ENCODE measurements around the gene LDLRAD4.

Gene LDLRAD4

GRCh38 chr18:13550418-13551304 is 332.1 kb downstream of the LDLRAD4 start:
- no peak for DNase-seq (ENCODE audit: low read depth in 2 of 2)

DNA sequence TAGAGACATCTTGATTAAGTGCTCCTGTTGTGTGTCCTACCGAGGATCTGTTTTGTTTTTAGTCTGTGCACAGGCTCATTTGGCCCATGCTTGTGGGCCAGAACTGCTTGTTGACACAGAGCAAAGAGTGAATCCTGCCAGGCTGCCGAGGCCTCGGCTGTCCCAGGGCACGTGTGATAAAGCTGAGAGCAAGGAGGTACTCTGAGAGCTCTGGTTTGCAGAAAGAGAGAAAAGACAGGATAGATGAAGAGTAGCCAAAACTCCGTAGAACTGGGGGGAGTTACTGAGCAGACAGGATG is 332.7 kb downstream of the LDLRAD4 start:
- DNase-seq (ENCODE audit: low read depth in 2 of 2), result no peak

- DNase-seq (ENCODE audit: low read depth in 2 of 2), result no peak
Measured at GRCh38 chr18:13551841-13552733, 333.5 kb downstream of the LDLRAD4 start.

DNA sequence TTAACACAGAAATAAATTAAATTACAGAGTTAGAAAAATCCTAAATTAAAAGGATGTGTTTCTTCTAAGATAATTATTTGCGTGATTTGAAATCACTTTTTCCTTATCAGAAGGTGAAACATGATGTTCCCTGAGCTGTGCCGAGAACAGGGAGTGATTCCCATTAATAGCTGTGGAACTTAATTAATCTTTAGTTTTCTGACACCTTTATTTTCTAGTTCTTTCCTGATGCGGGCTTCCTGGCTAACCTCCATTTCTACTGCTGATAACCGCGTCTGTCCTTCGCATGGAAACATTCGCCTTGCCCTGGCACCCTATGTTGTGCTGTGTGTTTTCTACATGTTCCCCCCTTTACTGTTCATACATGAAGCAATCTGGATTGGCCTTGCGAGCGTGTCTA is 334.9 kb downstream of the LDLRAD4 start:
- DNase-seq (ENCODE audit: low read depth in 2 of 2), result no peak

DNA sequence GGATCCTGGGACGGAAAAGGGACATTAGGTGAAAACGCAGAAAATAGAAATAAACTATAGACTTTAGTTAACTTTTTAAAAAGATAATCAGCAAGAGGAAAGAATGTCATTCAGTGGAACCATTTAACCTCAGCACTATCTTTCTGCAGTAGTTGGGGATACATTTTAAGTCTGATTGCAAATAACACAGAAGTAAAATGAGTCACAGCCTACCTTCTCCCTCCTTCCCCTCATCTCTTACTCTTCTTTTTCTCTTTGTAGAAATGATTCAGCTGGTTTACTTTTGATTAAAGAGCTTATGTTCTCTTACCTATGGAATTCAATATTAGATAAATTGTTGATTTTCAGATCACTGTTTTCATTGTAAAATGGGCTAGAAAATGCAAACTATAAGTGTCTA is 336.6 kb downstream of the LDLRAD4 start:
- no peak for DNase-seq (ENCODE audit: low read depth in 2 of 2)

GRCh38 chr18:13555865-13556264 is 337.3 kb downstream of the LDLRAD4 start:
- DNase-seq (ENCODE audit: low read depth in 2 of 2), result no peak

DNA sequence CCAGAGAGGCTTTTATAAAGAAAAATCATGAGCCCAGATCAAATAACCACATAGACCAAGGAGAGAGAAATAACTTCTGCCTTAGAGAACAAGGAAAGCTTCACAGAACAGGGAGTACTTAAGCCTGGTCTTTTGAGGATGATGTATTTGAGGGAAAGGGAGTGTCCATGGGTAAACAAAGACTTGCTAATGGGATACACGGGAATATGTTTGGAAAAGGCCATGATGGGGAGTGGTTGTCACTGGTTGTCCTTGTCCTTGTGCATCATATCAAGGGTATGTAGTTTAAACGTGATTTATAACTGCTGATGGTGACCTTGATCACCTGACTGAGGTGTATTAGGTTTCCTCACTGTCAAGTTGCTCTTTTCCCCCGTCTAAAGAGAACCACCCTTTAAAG is 337.9 kb downstream of the LDLRAD4 start:
- no peak for DNase-seq (ENCODE audit: low read depth in 2 of 2)

GRCh38 chr18:13558124-13558523 is 339.6 kb downstream of the LDLRAD4 start:
- DNase-seq (ENCODE audit: low read depth in 2 of 2), result no peak

- no peak for DNase-seq (ENCODE audit: low read depth in 2 of 2)
Measured at GRCh38 chr18:13558790-13559189, 340.2 kb downstream of the LDLRAD4 start.

GRCh38 chr18:13559754-13560153 is 341.2 kb downstream of the LDLRAD4 start:
- no peak for DNase-seq (ENCODE audit: low read depth in 2 of 2)

- no peak for DNase-seq (ENCODE audit: low read depth in 2 of 2)
Measured at GRCh38 chr18:13560306-13560705, 341.7 kb downstream of the LDLRAD4 start.

DNA sequence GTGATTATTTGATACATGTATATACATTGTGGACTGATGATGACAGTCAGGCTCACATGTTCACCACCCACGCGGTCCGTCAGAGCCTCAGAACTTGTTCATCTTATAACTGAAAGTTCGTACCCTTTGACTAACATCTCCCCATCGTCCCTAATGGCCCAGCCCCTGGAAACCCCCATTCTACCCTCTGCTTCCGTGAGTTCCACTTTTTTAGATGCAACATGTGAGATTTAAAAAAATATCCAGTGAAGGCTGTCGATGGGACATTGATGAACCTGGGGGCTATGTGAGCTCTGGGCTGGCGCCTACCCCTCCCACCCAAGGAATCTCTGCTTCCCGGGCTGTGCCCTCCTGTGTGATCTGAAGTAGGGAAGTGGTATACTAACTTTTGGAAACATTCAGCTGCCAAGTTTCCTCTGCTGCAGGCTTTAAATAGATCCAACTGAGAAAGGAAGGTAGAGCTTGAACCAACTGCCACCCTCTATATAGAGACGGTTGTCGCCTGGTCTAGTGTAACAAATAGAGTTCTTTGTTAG is 344.0 kb downstream of the LDLRAD4 start:
- no peak for DNase-seq (ENCODE audit: low read depth in 2 of 2)

DNA sequence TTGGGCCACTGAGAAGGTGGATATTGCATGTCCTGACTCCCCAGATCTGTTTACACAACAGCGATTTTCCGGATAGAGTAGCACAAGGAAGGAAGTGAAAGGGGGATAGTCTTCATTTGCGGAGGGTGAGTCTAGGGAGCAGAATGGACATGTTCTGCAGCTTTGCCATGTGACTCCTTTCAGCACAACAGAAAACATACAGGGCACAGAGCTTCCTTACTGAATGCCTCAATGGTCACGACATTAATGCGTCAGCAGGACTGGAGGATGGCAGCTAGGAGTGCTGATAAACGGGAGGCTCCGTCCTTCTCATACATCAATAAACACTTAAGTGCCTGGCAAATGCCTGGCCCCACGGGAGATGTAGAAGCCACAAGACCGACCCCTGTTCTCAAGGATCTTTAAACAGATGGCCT is 344.8 kb downstream of the LDLRAD4 start:
- no peak for DNase-seq (ENCODE audit: low read depth in 2 of 2)

- DNase-seq (ENCODE audit: low read depth in 2 of 2), result no peak
Measured at GRCh38 chr18:13564579-13564978, 346.0 kb downstream of the LDLRAD4 start.

- DNase-seq (ENCODE audit: low read depth in 2 of 2), result no peak
Measured at GRCh38 chr18:13565228-13565627, 346.7 kb downstream of the LDLRAD4 start.

DNA sequence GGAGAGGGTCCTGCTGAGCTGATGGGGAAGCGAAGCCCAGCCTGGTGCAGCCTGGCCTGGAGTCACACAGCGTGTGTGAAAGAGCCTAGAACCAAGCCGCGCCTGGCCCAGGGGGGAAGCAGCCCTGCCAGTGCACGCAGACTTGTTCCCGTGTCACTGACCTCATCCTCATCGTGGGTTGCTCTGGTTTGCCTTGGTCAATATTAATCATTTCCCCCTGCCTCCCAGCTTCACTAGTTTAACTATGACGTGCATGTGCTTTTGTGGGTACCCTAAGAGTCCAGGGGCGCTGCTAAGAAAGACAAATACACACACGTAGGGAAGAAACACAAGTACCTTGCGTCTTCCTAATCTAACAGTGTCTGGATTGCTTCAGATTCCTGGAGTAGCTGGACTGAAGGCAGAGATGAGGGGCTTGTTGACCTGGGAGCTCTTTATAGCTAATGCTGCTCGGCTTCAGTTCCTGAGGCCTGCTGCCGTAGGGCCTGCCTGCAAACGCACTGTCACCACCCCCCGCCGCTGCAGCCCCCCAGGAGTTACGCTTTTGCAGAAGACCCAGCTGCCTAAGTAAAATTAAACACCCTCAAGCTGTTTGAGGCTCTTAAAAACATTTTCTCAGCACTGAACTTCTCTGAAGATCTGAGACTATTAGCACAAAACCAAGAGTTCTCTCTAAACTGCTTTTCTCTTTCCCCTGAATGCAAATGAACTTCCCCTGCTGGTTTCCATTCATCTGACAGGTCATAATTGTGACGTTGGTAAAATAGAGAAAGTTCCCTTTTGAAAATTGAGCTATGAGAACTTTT is 348.6 kb downstream of the LDLRAD4 start:
- DNase-seq (ENCODE audit: low read depth in 2 of 2), result no peak

DNA sequence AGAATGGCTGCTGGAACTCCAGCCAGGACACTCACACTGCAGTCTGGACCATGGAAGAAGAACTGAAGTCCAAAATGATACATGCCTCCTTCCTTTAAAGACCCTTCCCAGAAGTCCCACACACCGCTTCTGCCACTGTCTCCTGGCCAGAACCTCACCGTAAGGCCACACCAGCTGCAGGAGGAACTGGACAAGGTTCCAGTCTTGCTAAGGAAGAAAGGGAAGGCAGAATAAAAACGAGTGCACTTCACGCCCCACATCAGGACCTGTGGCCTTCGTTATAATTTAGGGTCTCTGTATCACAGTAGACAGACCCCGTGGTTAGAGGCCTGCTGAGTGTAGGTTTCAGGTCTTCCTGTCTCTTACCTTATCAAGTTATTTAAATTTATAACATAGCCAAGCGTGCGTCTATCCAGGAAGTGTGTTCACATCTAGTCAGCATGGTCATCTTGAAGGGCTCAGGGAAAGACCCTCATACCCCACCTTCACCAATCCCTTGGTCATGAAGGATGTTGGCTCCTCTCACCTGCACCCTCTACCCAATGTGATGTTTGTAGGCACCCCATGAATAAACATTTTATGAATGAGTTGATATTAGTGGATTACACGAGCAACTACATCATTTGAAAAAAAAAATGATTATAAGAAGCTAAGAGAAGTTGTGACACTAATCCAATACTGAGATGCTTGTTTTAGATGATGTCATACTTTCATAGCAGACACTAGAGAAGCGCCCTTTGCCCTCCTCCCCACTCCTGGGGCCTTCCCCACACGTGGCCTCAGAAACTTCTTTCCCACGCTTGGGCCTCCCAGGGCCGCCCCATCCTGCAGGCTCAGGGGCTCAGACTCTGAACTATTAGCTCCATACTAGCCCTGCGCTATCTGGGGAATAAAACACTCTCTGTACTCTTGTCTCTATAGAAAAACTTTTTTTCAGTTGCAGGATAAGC is 350.2 kb downstream of the LDLRAD4 start:
- no peak for DNase-seq (ENCODE audit: low read depth in 2 of 2)

DNA sequence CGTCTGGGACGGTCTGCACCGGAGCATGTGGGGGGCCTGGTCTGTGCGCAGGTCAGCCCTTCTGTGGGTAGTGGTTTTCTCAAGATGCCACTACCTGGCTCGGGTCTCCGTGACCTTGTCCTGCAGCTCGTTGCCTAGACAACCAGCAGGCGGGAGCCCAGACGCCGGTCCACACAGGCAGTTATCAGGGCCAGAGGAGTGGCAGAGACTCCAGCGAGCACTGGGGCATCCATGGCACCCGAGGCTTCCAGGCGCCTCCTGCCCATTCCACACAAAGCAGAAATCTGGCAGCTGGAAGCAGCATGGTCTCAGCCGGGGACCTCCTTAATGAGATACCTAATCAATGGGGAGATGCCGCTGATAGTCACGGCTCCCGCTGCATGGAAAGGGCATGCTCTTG is 351.7 kb downstream of the LDLRAD4 start:
- DNase-seq (ENCODE audit: low read depth in 2 of 2), result no peak

GRCh38 chr18:13570856-13571495 is 352.4 kb downstream of the LDLRAD4 start:
- DNase-seq (ENCODE audit: low read depth in 2 of 2), result no peak

- no peak for DNase-seq (ENCODE audit: low read depth in 2 of 2)
Measured at GRCh38 chr18:13572148-13572547, 353.6 kb downstream of the LDLRAD4 start.
